Endothelial cell of umbilical vein (primary cell): ENCODE data around the gene PNPLA3. TPM values are rescaled to one million over a fixed set of nuclear protein-coding genes. Genes with fewer than 3 reads are reported as not detected.

Source experiments
- BruUV-seq: library from RNA; stranded (reverse); fragments of 400-500 nt; replicated peaks from 2 replicates; lab custom pipeline; 2021; lab: Mats Ljungman, UMichigan
- CTCF ChIA-PET: fragments of 300-600, 350-600 bp; sonication (Branson Sonifier 250); formaldehyde crosslinking; loops from one replicate; lab custom pipeline; 2021; ENCODE audit warnings: antibody characterized with exemption, inconsistent platforms; lab: Charles Lee
- POLR2A ChIA-PET: fragments of 300-600, 350-600 bp; sonication (Branson Sonifier 250); formaldehyde crosslinking; loops from one replicate; lab custom pipeline; 2021; ENCODE audit warnings: antibody characterized with exemption, inconsistent platforms; lab: Charles Lee
- DNase-seq: peaks from one replicate; pipeline ENCODE4 v3.0.0-alpha.2; 2011; ENCODE audit warnings: low read depth, low spot score
- FAIRE-seq: peaks from 2 replicates; lab custom pipeline; 2011; peaks lifted over from hg19 to GRCh38; lab: Jason Lieb, UNC
- H2AFZ ChIP-seq: 2 replicates; pipeline ENCODE4 v1.6.0; 2012; ENCODE audit warnings: low read depth, low read length, control low read depth, inconsistent platforms
- H3K27ac ChIP-seq: 2 replicates; pipeline ENCODE4 v1.5.1; 2011; ENCODE audit warnings: low read depth, mild to moderate bottlenecking, control low read depth, low read length, moderate library complexity; ENCODE audit not compliant: insufficient read depth
- H3K27me3 ChIP-seq, 2 experiments: 2 replicates each; pipeline versions ENCODE4 v1.6.0 to v1.6.1; 2011; ENCODE audit warnings: low read length in 2 of 2, mixed read lengths in 1 of 2; ENCODE audit not compliant: control insufficient read depth in 2 of 2, insufficient read depth in 2 of 2
- H3K36me3 ChIP-seq, 2 experiments: 2 replicates in 1 of 2; 3 replicates in 1 of 2; pipeline ENCODE4 v1.5.1; 2011; ENCODE audit warnings: low read length in 2 of 2, mild to moderate bottlenecking in 1 of 2, moderate library complexity in 1 of 2; ENCODE audit not compliant: control insufficient read depth in 2 of 2, insufficient read depth in 2 of 2; ENCODE audit errors: extremely low read depth in 1 of 2
- H3K4me1 ChIP-seq: 3 replicates; pipeline ENCODE4 v1.5.1; 2011; ENCODE audit warnings: mild to moderate bottlenecking, low read length; ENCODE audit not compliant: control insufficient read depth, insufficient read depth; ENCODE audit errors: extremely low read depth
- H3K4me2 ChIP-seq: 2 replicates; pipeline ENCODE4 v1.6.1; 2011; ENCODE audit warnings: low read length, control low read depth, mixed read lengths; ENCODE audit not compliant: insufficient read depth
- H3K4me3 ChIP-seq, 3 experiments: fragments of 200-600 bp in 1 of 3; sonication (generic), shearing (Covaris generic) in 1 of 3; replicated peaks in 1 of 3; 2 replicates each; pipeline ENCODE4 v1.5.1; 2011 to 2016; ENCODE audit warnings: control low read depth in 3 of 3, low read length in 3 of 3, mild to moderate bottlenecking in 2 of 3, inconsistent platforms in 1 of 3, low read depth in 1 of 3, moderate library complexity in 1 of 3; ENCODE audit not compliant: insufficient read depth in 1 of 3
- H3K79me2 ChIP-seq: 2 replicates; pipeline ENCODE4 v1.6.0; 2012; ENCODE audit warnings: low read length, inconsistent platforms; ENCODE audit not compliant: control insufficient read depth, insufficient read depth
- H3K9ac ChIP-seq: replicated peaks from 2 replicates; pipeline ENCODE3; 2011; ENCODE audit warnings: low read length, control low read depth; ENCODE audit not compliant: insufficient read depth; ENCODE audit errors: extremely low read depth
- H3K9me1 ChIP-seq: replicated peaks from 3 replicates; pipeline ENCODE4 v1.6.0; 2011; ENCODE audit warnings: mild to moderate bottlenecking, low read length; ENCODE audit not compliant: control insufficient read depth, insufficient read depth; ENCODE audit errors: extremely low read depth
- H3K9me3 ChIP-seq: replicated peaks from 2 replicates; pipeline ENCODE4 v1.5.1; 2012; ENCODE audit warnings: low read length, inconsistent platforms; ENCODE audit not compliant: control insufficient read depth, insufficient read depth
- H4K20me1 ChIP-seq: replicated peaks from 2 replicates; pipeline ENCODE3; 2011; ENCODE audit warnings: mild to moderate bottlenecking, low read length; ENCODE audit not compliant: control insufficient read depth, insufficient read depth; ENCODE audit errors: extremely low read depth
- CTCF ChIP-seq, 2 donors: IDR thresholded peaks; 1 replicate in 1 of 2; 2 replicates in 1 of 2; pipeline ENCODE4 v1.5.1; 2011; ENCODE audit warnings: low read length in 2 of 2, mild to moderate bottlenecking in 2 of 2, moderate library complexity in 2 of 2, control low read depth in 1 of 2, inconsistent platforms in 1 of 2, low read depth in 1 of 2; ENCODE audit not compliant: insufficient read depth in 1 of 2; ENCODE audit errors: extremely low read depth in 1 of 2
- EZH2 ChIP-seq: IDR thresholded peaks from 2 replicates; pipeline ENCODE4 v1.6.1; 2012; ENCODE audit warnings: borderline replicate concordance, low read depth, mild to moderate bottlenecking, moderate library complexity, low read length, inconsistent platforms; ENCODE audit not compliant: severe bottlenecking
- FOS ChIP-seq: IDR thresholded peaks from 2 replicates; pipeline ENCODE4 v1.6.1; 2011; ENCODE audit warnings: mild to moderate bottlenecking, low read length, moderate library complexity, borderline replicate concordance; ENCODE audit not compliant: insufficient read depth
- GATA2 ChIP-seq: IDR thresholded peaks from 2 replicates; pipeline ENCODE4 v1.7.0; 2011; ENCODE audit warnings: low read depth, mild to moderate bottlenecking, moderate library complexity, mixed read lengths, low read length; ENCODE audit not compliant: insufficient read length, insufficient read depth
- JUN ChIP-seq: IDR thresholded peaks from 2 replicates; pipeline ENCODE4 v1.6.1; 2011; ENCODE audit warnings: borderline replicate concordance, low read depth; ENCODE audit not compliant: insufficient read length, insufficient read depth
- MAX ChIP-seq: IDR thresholded peaks from 2 replicates; pipeline ENCODE4 v1.6.1; 2011; ENCODE audit not compliant: insufficient read depth, insufficient read length
- MYC ChIP-seq: IDR thresholded peaks from one replicate; pipeline ENCODE4 v1.6.1; 2011; ENCODE audit warnings: mild to moderate bottlenecking, low read depth, low read length
- POLR2A ChIP-seq: IDR thresholded peaks from 2 replicates; pipeline ENCODE4 v1.6.1; 2012; ENCODE audit warnings: low read depth, mild to moderate bottlenecking, control low read depth, low read length
- POLR2AphosphoS5 ChIP-seq: IDR thresholded peaks from 2 replicates; pipeline ENCODE4 v1.6.1; 2012; ENCODE audit warnings: low read depth, mild to moderate bottlenecking, control low read depth, low read length, moderate library complexity; ENCODE audit not compliant: insufficient read depth
- dilution Hi-C: fragments of 300-500 bp; cut with MboI; formaldehyde crosslinking; loops from one replicate; pipeline ENCODE4 v1.15.0; 2019; ENCODE audit warnings: low sequenced_read_pairs; ENCODE audit not compliant: extremely low pct_ligation_motif_present
- intact Hi-C: fragments of 100-400 bp; cut with micrococcal nuclease; formaldehyde crosslinking; loops from one replicate; pipeline ENCODE4 v1.10.0; 2022
- polyA plus RNA-seq, 4 experiments: library from polyadenylated mRNA; depleted of rRNA in 3 of 4; stranded (reverse) in 3 of 4; unstranded in 1 of 4; fragments of >200 nt; gene quantifications; 2 replicates each; pipeline versions ENCODE4 v1.2.1 to v1.2.3, GENCODE V29; 2011 to 2012; ENCODE audit warnings: missing spikeins in 1 of 4
- total RNA-seq: library from RNA; stranded (reverse); gene quantifications from 2 replicates; pipeline ENCODE4 v1.2.3, GENCODE V29; 2021

PNPLA3 gene
- total and polyA plus RNA-seq, 2 donors (not counting 3 experiments of a cell fraction or from before 2014, with no cell fraction given), result 5.3 to 12.3 TPM

- H3K27me3 ChIP-seq, result no peaks in the 10 kb centered on the region
- no peaks in the 10 kb centered on the region for H3K36me3 ChIP-seq
- no peak overlapping the region for H2AFZ ChIP-seq
- intact Hi-C loops (no loop called here), dilution Hi-C loops (no loop called here)
- no peaks in the 10 kb centered on the region for H3K9me1 ChIP-seq
- no TSS peak for BruUV-seq
- H3K9ac ChIP-seq, result no peak overlapping the region
- ChIA-PET CTCF (interaction anchor here (1.3 to 2.4 kb wide), 4 partner anchors 9 to 746 kb away, joined by 5 to 92 read pairs (median 16); no protein-coding TSS in a partner anchor), POLR2A (no interaction called here)
- no peaks in the 10 kb centered on the region for H3K9me3 ChIP-seq
- no peak overlapping the region for H3K4me2 ChIP-seq
- FAIRE-seq (no peak), DNase-seq (no peak)
- TF ChIP-seq MAX (no peak), MYC (no peak), POLR2AphosphoS5 (no peak), JUN (no peak), FOS (no peak), EZH2 (no peak), POLR2A (no peak), CTCF (IDR thresholded peaks at IDR 0.05; ENCODE audit: extremely low read depth in 1 of 2, insufficient read depth in 1 of 2, low read depth in 1 of 2, low read length in 2 of 2) (no peak), GATA2 (no peak)
- H3K4me3 ChIP-seq, result no peak overlapping the region
- H3K4me1 ChIP-seq, result no peaks in the 10 kb centered on the region
- no peaks in the 10 kb centered on the region for H4K20me1 ChIP-seq
- no peak overlapping the region for H3K27ac ChIP-seq
- no peaks in the 10 kb centered on the region for H3K79me2 ChIP-seq
Observed at GRCh38 chr22:43881091-43882061, 42.2 kb upstream of the PNPLA3 start.
